ENCODE measurements around the gene GGACT.

DNA sequence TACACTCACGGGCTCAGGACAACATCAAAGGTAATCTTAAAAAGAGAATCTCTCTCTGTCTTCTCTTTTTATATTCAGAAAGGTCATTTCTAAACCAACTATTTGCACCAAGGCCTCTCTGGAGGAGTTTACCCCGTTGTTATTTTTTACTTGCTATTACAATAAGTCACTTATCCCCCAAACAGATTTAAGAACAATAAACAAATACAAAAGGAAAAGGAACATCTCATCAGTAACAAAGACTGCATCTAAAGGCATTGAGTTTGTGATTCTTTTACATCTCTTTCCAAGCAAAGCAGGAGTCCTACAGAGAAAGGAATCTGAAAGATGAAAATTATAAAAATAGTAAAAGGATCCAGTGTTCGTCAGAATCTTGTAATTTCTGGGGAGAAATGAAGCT is 75.4 kb downstream of the GGACT start:
- TF ChIP-seq, protein P1, sequence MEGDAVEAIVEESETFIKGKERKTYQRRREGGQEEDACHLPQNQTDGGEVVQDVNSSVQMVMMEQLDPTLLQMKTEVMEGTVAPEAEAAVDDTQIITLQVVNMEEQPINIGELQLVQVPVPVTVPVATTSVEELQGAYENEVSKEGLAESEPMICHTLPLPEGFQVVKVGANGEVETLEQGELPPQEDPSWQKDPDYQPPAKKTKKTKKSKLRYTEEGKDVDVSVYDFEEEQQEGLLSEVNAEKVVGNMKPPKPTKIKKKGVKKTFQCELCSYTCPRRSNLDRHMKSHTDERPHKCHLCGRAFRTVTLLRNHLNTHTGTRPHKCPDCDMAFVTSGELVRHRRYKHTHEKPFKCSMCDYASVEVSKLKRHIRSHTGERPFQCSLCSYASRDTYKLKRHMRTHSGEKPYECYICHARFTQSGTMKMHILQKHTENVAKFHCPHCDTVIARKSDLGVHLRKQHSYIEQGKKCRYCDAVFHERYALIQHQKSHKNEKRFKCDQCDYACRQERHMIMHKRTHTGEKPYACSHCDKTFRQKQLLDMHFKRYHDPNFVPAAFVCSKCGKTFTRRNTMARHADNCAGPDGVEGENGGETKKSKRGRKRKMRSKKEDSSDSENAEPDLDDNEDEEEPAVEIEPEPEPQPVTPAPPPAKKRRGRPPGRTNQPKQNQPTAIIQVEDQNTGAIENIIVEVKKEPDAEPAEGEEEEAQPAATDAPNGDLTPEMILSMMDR (IDR thresholded peaks at IDR 0.05), result no peak
- TF ChIP-seq POLR2AphosphoS5 (IDR thresholded peaks at IDR 0.05; ENCODE audit: low read depth, low read length), result no peak

All from Panc1 (cell line).